Neural progenitor cell (in vitro differentiated cells): ENCODE measurements around the gene ATXN7L1. TPM values are rescaled to one million over a fixed set of nuclear protein-coding genes. Genes with fewer than 3 reads are reported as not detected.

Experiments used
- DNase-seq: peaks from one replicate; pipeline ENCODE4 v3.0.0-alpha.2; 2016; ENCODE audit warnings: low spot score
- H2AFZ ChIP-seq: fragments of 200-600 bp; sonication (generic); replicated peaks from 2 replicates; pipeline ENCODE4 v1.6.1; 2016; ENCODE audit warnings: antibody characterized with exemption
- H3F3A ChIP-seq: fragments of 200-600 bp; sonication (generic); 2 replicates; pipeline ENCODE4 v1.6.1; 2016; ENCODE audit warnings: antibody characterized with exemption, low read depth
- H3K27ac ChIP-seq: fragments of 200-600 bp; sonication (generic); 2 replicates; pipeline ENCODE4 v1.5.1; 2016; ENCODE audit warnings: mild to moderate bottlenecking
- H3K27me3 ChIP-seq: fragments of 200-600 bp; sonication (generic); 2 replicates; pipeline ENCODE4 v1.6.1; 2016; ENCODE audit warnings: mild to moderate bottlenecking, moderate library complexity
- H3K36me3 ChIP-seq: fragments of 200-600 bp; sonication (generic); 2 replicates; pipeline ENCODE4 v1.5.1; 2016
- H3K4me1 ChIP-seq: fragments of 200-600 bp; sonication (generic); 2 replicates; pipeline ENCODE4 v1.6.1; 2016; ENCODE audit warnings: mixed run types
- H3K4me2 ChIP-seq: fragments of 200-600 bp; sonication (generic); 2 replicates; pipeline ENCODE4 v1.6.1; 2016
- H3K4me3 ChIP-seq: fragments of 200-600 bp; sonication (generic); 2 replicates; pipeline ENCODE4 v1.5.1; 2016
- H3K79me2 ChIP-seq: fragments of 200-600 bp; sonication (generic); 2 replicates; pipeline ENCODE4 v1.6.1; 2016; ENCODE audit warnings: low read depth
- H3K9ac ChIP-seq: fragments of 200-600 bp; sonication (generic); 2 replicates; pipeline ENCODE4 v1.6.1; 2016
- H3K9me3 ChIP-seq: fragments of 200-600 bp; sonication (generic); 2 replicates; pipeline ENCODE4 v1.5.1; 2016; ENCODE audit warnings: low read depth
- H4K20me1 ChIP-seq: fragments of 200-600 bp; sonication (generic); 2 replicates; pipeline ENCODE4 v1.6.1; 2016; ENCODE audit warnings: low read depth
- H3K27ac Mint-ChIP-seq: 3 replicates; pipeline ENCODE4 v1.8.0; 2021; ENCODE audit warnings: mixed read lengths
- H3K27me3 Mint-ChIP-seq: 2 replicates; pipeline ENCODE4 v1.8.0; 2022; ENCODE audit warnings: low read depth, mild to moderate bottlenecking, inconsistent platforms, moderate library complexity, mixed read lengths; ENCODE audit not compliant: insufficient read depth
- H3K36me3 Mint-ChIP-seq: 3 replicates; pipeline ENCODE4 v1.8.0; 2021; ENCODE audit warnings: mixed read lengths
- H3K4me1 Mint-ChIP-seq: 3 replicates; pipeline ENCODE4 v1.8.0; 2021; ENCODE audit warnings: mixed read lengths
- H3K4me3 Mint-ChIP-seq: 3 replicates; pipeline ENCODE4 v1.8.0; 2021; ENCODE audit warnings: mild to moderate bottlenecking, moderate library complexity, mixed read lengths
- H3K9me3 Mint-ChIP-seq: 3 replicates; pipeline ENCODE4 v1.8.0; 2020; ENCODE audit warnings: mixed read lengths
- CTCF ChIP-seq: fragments of 200-600 bp; sonication (generic); IDR thresholded peaks from 2 replicates; pipeline ENCODE4 v1.5.1; 2017; ENCODE audit warnings: antibody characterized with exemption, mild to moderate bottlenecking
- EZH2 ChIP-seq: fragments of 200-600 bp; sonication (generic); IDR thresholded peaks from 2 replicates; pipeline ENCODE4 v1.6.1; 2017; ENCODE audit warnings: antibody characterized with exemption, mild to moderate bottlenecking, moderate library complexity
- EZH2phosphoT487 ChIP-seq: fragments of 200-600 bp; sonication (generic); IDR thresholded peaks from 2 replicates; pipeline ENCODE4 v1.6.1; 2017; ENCODE audit warnings: antibody characterized with exemption
- total RNA-seq: library from RNA; depleted of rRNA; stranded (reverse); fragments of >200 nt; gene quantifications from 2 replicates; pipeline ENCODE4 v1.2.3, GENCODE V29; 2015; ENCODE audit warnings: low replicate concordance

The ATXN7L1 gene
- total RNA-seq, 1 donor from 2014 or later = 5.9 TPM

- Mint-ChIP-seq H3K4me1 (peaks cover 74% of the 10 kb centered on the region), H3K4me3 (no peak overlapping the region), H3K36me3 (peaks cover 11% of the 10 kb centered on the region), H3K27ac (no peak overlapping the region), H3K9me3 (no peaks in the 10 kb centered on the region), H3K27me3 (peaks cover 14% of the 10 kb centered on the region)
- Histone ChIP-seq H3K27me3 (peaks cover 2% of the 10 kb centered on the region), H3K9me3 (no peaks in the 10 kb centered on the region), H3K4me1 (peaks cover 50% of the 10 kb centered on the region), H4K20me1 (peaks cover 26% of the 10 kb centered on the region), H3K4me2 (no peak overlapping the region), H3K36me3 (no peaks in the 10 kb centered on the region), H3K27ac (no peak overlapping the region), H3K4me3 (no peak overlapping the region), H2AFZ (no peak overlapping the region), H3F3A (peaks cover 39% of the 10 kb centered on the region), H3K9ac (no peak overlapping the region), H3K79me2 (no peaks in the 10 kb centered on the region)
- TF ChIP-seq EZH2phosphoT487 (no peak), CTCF (no peak), EZH2 (no peak)
- DNase-seq = no peak
Measured at GRCh38 chr7:105642264-105642663, 234.1 kb downstream of the ATXN7L1 start.

GRCh38 chr7:105640956-105641810 is 235.2 kb downstream of the ATXN7L1 start:
- no peaks in the 10 kb centered on the region for H3K79me2 ChIP-seq
- H2AFZ ChIP-seq = no peak overlapping the region
- no peak for TF ChIP-seq EZH2
- TF ChIP-seq EZH2phosphoT487 = no peak
- no peak for TF ChIP-seq CTCF
- H3F3A ChIP-seq = peaks cover 44% of the 10 kb centered on the region
- no peaks in the 10 kb centered on the region for H3K9me3 ChIP-seq
- no peak overlapping the region for H3K9ac ChIP-seq
- Mint-ChIP-seq H3K4me1 (peaks cover 81% of the 10 kb centered on the region), H3K4me3 (no peak overlapping the region), H3K9me3 (no peaks in the 10 kb centered on the region), H3K36me3 (peaks cover 21% of the 10 kb centered on the region), H3K27me3 (peaks cover 14% of the 10 kb centered on the region), H3K27ac (no peak overlapping the region)
- H4K20me1 ChIP-seq = peaks cover 26% of the 10 kb centered on the region
- H3K4me1 ChIP-seq = peaks cover 50% of the 10 kb centered on the region
- H3K27me3 ChIP-seq = peaks cover 4% of the 10 kb centered on the region
- H3K36me3 ChIP-seq = no peaks in the 10 kb centered on the region
- H3K4me2 ChIP-seq = no peak overlapping the region
- no peak overlapping the region for H3K4me3 ChIP-seq
- H3K27ac ChIP-seq = no peak overlapping the region
- DNase-seq = no peak

DNA sequence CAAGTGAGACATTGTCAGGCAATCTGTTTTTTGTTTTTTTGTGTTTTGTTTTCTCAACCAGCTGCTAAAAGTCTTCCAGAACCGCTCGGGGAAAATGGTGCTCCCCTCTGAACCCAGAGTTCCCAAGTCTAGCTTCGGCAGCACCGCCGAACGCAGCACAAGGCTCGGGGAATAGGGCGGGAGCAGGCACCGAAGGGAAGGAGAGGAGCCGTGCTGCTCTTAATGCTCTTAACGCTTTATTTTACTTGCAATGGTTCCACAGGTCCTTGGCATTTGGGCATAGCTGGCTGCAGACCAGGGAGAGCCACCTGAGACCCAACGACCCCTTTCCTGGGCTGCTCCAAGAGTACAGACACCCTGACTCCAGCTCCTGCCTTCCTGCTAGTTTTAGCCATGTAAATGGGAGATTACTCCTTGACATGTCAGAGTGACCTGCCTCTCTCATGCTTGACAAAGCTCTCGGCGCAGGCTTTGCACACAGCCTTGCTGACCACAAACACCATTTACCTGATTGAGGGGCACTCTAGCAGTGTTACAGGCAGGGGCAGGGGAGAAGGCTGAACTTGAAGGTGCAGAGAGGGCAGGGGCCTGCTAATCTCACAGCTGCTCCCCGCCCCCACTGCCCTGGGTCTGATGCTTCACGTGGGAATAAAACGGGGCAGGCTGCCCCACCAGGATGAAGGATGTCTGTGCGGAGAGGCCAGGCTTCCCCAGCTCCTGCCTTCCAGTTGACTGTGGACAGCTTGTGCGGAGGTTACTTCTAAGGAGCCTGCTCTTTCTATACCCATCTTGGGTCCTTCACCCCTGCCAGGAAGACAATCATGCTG is 236.5 kb downstream of the ATXN7L1 start:
- Histone ChIP-seq H3K79me2 (no peaks in the 10 kb centered on the region), H3K9ac (no peak overlapping the region), H3K27ac (no peak overlapping the region), H2AFZ (no peak overlapping the region), H3K4me3 (peak overlapping the region; percentile 45), H3K27me3 (peaks cover 4% of the 10 kb centered on the region), H4K20me1 (peaks cover 26% of the 10 kb centered on the region), H3F3A (peaks cover 44% of the 10 kb centered on the region), H3K4me1 (peaks cover 50% of the 10 kb centered on the region), H3K4me2 (peak overlapping the region; percentile 83), H3K36me3 (no peaks in the 10 kb centered on the region), H3K9me3 (no peaks in the 10 kb centered on the region)
- H3K4me1 Mint-ChIP-seq = peaks cover 91% of the 10 kb centered on the region
- H3K4me3 Mint-ChIP-seq = peak overlapping the region; percentile 83
- peak overlapping the region; percentile 89 for H3K27ac Mint-ChIP-seq
- DNase-seq = peak; percentile 59
- H3K36me3 Mint-ChIP-seq = peaks cover 21% of the 10 kb centered on the region
- no peaks in the 10 kb centered on the region for H3K9me3 Mint-ChIP-seq
- H3K27me3 Mint-ChIP-seq = peaks cover 14% of the 10 kb centered on the region
- TF ChIP-seq CTCF = no peak
- TF ChIP-seq EZH2 = no peak
- no peak for TF ChIP-seq EZH2phosphoT487
